ENCODE results near the gene COPB2.

COPB2 gene

DNA sequence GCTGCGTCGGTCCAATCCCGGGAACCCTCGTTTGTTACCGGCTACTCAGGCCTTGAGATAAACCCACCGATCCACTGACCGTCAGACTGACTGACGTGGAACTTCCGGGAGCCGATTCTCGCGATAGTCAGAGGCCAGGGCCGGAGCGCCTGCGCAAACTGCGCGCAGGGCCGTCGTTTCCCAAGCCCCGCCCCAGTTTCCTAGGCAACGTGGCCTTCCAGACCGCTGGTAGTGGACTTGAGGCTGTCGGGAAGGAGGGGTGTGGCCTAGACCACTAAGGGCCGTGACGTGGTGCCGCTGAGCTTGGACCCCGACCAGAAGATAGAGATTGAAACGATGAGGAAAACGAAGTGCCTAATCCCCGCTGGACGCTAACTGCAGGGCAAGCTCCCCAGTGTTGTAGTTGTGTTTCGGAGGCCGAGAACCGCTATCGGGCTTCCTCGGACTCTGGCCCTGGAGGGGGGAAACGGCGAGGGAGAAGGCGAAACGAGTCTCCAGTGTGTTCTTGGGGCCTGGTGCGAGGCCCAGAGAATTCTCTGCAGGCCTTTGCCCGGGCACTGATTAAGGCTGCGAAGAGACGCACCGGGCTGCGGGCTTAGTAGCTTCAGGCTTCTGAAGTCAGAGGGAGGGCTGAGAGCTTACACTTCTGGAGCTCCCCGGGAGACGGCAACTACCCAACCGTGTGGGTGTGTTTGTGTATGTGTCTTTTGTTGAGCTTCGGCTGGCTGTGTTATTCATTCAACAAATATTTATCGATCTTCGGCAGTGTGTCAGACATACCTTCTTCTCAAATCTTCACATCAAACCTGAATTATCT, at the start of gene COPB2:
TSS of gene COPB2 (minus strand) at position 96 of the 817 bp plus-strand sequence. CDS start 97 bp downstream, outside the sequence.
- Mint-ChIP-seq H3K9me3 (no peaks in the 10 kb centered on the region), H3K4me1 (peaks cover 25% of the 10 kb centered on the region), H3K27ac (peak within 1 kb of the TSS; percentile 95), H3K36me3 (no peaks in the 10 kb centered on the region), H3K27me3 (no peaks in the 10 kb centered on the region), H3K4me3 (peak within 1 kb of the TSS; percentile 88)
- ATAC-seq (ENCODE audit: low read depth), result peak; percentile 94
- DNase-seq (ENCODE audit: low spot score in 2 of 2), result peak; percentile 97 to 98

DNA sequence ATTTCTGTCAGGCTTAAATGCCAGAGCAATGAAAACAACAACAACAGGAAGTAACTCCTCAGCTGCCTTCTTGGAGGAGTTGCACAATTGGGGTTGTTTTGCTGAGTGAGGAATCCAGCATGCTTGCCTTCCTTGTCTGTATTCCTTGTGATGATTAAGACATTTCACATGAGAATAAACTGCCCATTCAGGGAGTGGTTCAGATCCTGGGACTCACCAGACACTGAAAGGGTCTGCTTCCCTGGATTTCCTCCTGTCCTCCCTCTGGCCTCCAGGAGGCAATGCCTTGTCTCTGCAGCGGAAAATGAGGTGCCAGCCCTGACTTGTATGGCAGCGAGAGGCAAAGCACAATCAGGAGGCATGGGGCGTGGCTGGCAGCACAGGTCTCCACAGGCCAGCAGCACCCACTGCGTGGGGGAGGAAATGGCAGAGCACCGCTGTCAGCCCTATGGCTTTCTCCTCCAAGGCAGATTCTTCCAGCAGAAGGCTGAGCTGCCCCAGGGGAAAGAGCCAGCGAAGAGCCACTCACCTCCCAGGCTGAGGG, 45.4 kb upstream of the COPB2 start:
- DNase-seq (ENCODE audit: low spot score in 2 of 2) (no peak), ATAC-seq (ENCODE audit: low read depth) (no peak)
- Mint-ChIP-seq H3K4me3 (no peak overlapping the region), H3K27ac (no peak overlapping the region), H3K9me3 (peaks cover 2% of the 10 kb centered on the region), H3K36me3 (peaks cover 19% of the 10 kb centered on the region), H3K27me3 (no peaks in the 10 kb centered on the region), H3K4me1 (no peaks in the 10 kb centered on the region)

DNA sequence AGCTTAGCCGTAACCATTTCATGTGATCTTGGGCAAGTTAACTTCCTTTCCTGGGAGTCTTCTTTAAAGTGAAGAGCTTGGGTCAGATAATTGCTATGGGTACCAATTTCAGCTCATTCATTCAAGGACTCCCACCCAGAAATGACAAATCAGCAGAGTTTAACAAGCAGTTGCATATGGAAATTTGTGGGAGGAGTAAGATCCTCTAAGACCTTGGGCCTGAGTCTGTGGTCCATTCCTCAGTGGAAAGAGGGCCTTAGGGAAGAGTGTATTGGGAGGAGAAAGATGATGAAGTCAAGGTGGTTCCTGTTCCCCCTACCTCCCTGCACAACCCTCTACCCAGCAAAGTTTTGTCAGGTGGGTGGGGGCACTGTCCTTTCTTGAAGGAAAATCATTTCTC, 44.8 kb upstream of the COPB2 start:
- no peak for ATAC-seq (ENCODE audit: low read depth)
- Mint-ChIP-seq H3K4me1 (no peaks in the 10 kb centered on the region), H3K4me3 (no peak overlapping the region), H3K9me3 (peaks cover 2% of the 10 kb centered on the region), H3K27ac (no peak overlapping the region), H3K36me3 (peaks cover 21% of the 10 kb centered on the region), H3K27me3 (no peaks in the 10 kb centered on the region)
- no peak for DNase-seq (ENCODE audit: low spot score in 2 of 2)

DNA sequence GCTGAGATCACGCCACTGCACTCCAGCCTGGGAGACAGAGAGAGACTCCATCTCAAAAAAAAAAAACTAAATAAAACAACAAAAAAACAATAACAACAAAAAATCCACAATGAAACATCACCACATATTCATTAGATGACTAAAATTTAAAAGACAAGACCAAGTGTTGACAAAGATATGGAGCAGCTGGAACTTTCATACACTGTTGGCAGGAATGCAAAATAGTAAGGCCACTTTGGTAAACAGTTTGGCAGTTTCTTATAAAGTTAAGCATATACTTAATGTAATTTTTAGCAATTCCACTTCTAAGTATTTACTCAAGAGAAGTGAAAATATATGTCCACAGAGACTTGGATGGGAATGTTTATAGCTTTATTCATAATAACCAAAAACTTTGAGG, 43.6 kb upstream of the COPB2 start:
- no peaks in the 10 kb centered on the region for H3K4me1 Mint-ChIP-seq
- no peak overlapping the region for H3K4me3 Mint-ChIP-seq
- H3K9me3 Mint-ChIP-seq, result peaks cover 2% of the 10 kb centered on the region
- no peak overlapping the region for H3K27ac Mint-ChIP-seq
- no peak for DNase-seq (ENCODE audit: low spot score in 2 of 2)
- no peak for ATAC-seq (ENCODE audit: low read depth)
- no peaks in the 10 kb centered on the region for H3K27me3 Mint-ChIP-seq
- H3K36me3 Mint-ChIP-seq, result peaks cover 21% of the 10 kb centered on the region

DNA sequence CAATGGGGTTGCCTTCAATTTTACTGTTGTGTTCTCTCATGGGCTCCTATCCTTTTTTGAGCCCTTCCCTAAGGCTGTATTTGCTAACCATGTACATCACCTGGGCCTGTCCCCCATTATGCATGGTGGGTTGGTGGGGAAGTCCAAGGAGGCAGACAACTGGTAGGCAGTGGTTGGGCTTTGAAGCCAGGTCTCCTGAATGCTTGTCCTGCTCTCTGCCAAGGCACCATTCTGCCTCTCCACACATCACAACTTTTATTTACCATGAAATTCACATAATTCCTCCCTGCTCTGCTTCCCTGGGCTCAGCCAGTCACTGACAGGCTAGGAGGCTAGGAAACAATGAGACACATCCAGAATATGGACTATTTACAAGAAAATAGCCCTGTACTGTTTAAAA, 41.0 kb upstream of the COPB2 start:
- Mint-ChIP-seq H3K36me3 (peaks cover 12% of the 10 kb centered on the region), H3K4me1 (peaks cover 4% of the 10 kb centered on the region), H3K4me3 (no peak overlapping the region), H3K9me3 (peaks cover 2% of the 10 kb centered on the region), H3K27me3 (no peaks in the 10 kb centered on the region), H3K27ac (no peak overlapping the region)
- ATAC-seq (ENCODE audit: low read depth) (no peak), DNase-seq (ENCODE audit: low spot score in 2 of 2) (no peak)

DNA sequence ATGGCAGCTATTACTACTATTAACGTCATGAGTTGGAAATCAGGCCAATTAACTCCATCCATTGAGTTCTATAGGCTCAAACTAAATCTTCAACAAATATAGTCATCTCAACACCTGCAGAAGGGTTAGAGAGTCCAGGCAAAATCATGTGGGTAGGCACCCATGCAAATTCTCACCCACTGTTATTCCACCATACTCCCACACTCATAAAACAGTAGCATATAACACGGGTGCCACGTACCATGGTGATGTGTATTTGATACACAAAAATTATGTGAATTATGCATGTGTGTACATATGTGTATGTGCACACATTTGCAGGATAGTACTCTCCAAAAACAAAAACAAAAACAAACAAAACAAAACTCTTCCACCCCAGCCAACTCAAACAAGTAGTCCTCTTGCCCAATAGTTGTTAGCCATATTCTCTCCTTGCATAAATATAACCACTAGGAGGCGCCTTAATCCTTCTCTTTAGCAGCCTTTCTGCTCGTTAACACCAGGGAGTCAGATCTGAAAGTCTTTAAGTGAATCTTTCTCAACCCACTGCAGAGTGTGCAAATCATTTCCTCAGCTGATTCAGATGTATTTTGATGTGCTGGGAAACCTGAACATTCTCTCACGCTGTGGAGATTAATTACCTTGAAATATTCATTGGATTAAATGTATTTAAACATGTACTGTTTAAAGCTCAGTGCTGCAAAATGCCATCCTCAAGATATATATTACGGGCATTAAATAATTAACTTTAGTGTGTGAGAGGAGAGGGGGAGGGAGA, 38.0 kb upstream of the COPB2 start:
- DNase-seq (ENCODE audit: low spot score in 2 of 2) (peak in 1 of 2 donors; percentile 18), ATAC-seq (ENCODE audit: low read depth) (no peak)
- peaks cover 2% of the 10 kb centered on the region for H3K9me3 Mint-ChIP-seq
- peaks cover 4% of the 10 kb centered on the region for H3K4me1 Mint-ChIP-seq
- peaks cover 24% of the 10 kb centered on the region for H3K36me3 Mint-ChIP-seq
- no peak overlapping the region for H3K27ac Mint-ChIP-seq
- no peaks in the 10 kb centered on the region for H3K27me3 Mint-ChIP-seq
- no peak overlapping the region for H3K4me3 Mint-ChIP-seq

DNA sequence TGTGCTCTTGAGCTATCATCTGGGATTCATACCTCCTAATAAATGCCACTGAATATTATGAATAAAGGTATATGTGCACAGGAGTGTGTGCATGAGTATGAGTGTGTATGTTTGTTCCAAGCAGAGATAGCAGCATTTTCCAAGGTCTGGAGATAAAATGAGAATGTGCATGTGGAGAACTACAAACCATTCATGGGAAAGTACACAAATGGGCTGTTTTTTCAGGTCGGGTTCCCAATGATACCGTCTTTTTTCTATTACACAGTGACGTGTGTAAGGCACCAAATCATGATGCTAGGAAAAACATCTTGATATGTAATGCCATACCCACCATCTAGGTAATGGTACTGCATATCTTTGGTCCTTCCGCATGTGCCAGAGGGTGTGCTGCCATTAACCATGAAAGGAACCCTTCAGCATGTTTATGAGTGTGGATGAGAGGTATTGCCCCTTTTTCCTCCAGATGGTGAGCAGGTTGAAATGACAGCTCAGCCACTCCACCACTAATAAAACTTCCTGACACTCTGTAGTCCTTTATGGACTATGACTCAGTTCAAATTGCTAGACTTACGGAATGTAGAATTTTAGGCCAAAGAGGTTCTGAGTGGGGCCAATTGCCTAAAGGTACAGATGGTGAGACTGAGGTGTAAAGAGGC, 36.4 kb upstream of the COPB2 start:
- Mint-ChIP-seq H3K36me3 (peaks cover 22% of the 10 kb centered on the region), H3K4me1 (peaks cover 4% of the 10 kb centered on the region), H3K9me3 (no peaks in the 10 kb centered on the region), H3K27ac (no peak overlapping the region), H3K27me3 (no peaks in the 10 kb centered on the region), H3K4me3 (no peak overlapping the region)
- ATAC-seq (ENCODE audit: low read depth) (no peak), DNase-seq (ENCODE audit: low spot score in 2 of 2) (no peak)

DNA sequence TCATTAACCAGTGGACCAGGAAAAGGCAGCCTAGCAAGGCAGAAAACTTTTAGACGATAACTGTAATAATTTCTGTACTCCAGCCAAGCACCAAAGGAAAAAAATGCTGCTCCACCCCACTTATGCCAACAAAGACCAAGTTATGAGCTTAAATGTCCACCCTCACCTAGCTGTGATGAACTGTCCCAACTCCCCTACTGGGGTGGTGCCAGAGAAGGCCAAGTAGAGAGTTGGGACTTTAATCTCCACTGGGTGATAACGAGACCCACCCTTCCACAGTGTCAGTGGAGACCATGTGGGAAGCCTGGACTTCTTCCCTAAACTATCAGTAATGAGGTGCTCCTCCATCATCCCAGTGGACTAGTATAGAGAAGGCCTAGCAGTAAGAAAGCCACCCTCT, 33.8 kb upstream of the COPB2 start:
- Mint-ChIP-seq H3K27me3 (no peaks in the 10 kb centered on the region), H3K4me1 (peaks cover 4% of the 10 kb centered on the region), H3K4me3 (no peak overlapping the region), H3K9me3 (no peaks in the 10 kb centered on the region), H3K36me3 (peaks cover 17% of the 10 kb centered on the region), H3K27ac (no peak overlapping the region)
- DNase-seq (ENCODE audit: low spot score in 2 of 2) (no peak), ATAC-seq (ENCODE audit: low read depth) (no peak)

DNA sequence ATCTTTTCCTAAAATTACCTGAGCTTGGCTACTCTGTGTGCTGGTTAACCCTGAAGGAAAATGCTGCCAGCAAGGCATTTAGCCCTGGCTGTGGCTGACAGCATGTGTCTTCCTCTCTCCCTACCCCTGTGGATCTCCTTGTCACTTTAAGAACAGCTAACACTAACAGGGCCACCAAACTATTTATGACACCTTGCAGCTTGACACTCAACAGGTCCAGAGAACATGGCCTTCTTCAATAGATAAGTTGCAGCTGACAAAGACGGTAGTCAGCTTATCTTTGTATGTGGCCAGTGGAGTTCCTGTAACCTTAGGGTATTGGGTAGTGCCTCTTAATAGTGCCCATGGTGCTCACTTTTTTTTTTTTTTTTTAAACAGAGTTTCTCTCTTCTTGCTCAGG, 32.0 kb upstream of the COPB2 start:
- Mint-ChIP-seq H3K4me3 (no peak overlapping the region), H3K4me1 (no peaks in the 10 kb centered on the region), H3K9me3 (peaks cover 9% of the 10 kb centered on the region), H3K27ac (no peak overlapping the region), H3K27me3 (no peaks in the 10 kb centered on the region), H3K36me3 (peaks cover 20% of the 10 kb centered on the region)
- no peak for ATAC-seq (ENCODE audit: low read depth)
- no peak for DNase-seq (ENCODE audit: low spot score in 2 of 2)

DNA sequence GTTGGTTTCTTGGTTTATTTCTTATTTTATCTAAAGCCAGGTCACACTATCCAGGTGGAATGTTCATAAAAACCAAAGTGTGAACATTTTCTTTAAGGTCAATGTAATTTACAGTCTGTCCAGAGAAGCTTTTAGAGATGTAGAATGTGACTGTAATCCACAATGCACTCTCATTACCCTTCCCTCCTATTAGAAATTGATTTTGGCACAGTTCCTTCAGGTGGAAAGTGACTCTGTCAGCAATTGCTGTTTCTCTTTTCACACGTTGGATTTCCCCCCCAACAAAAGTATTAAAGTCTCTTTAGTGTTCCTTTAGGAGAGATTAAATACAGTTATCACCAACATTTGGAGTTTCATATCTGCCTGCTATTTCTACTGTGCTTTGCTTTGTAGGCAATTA, 31.6 kb upstream of the COPB2 start:
- DNase-seq (ENCODE audit: low spot score in 2 of 2) (no peak), ATAC-seq (ENCODE audit: low read depth) (no peak)
- H3K27ac Mint-ChIP-seq, result no peak overlapping the region
- H3K4me1 Mint-ChIP-seq, result no peaks in the 10 kb centered on the region
- no peaks in the 10 kb centered on the region for H3K27me3 Mint-ChIP-seq
- H3K4me3 Mint-ChIP-seq, result no peak overlapping the region
- H3K36me3 Mint-ChIP-seq, result peaks cover 22% of the 10 kb centered on the region
- peaks cover 12% of the 10 kb centered on the region for H3K9me3 Mint-ChIP-seq

DNA sequence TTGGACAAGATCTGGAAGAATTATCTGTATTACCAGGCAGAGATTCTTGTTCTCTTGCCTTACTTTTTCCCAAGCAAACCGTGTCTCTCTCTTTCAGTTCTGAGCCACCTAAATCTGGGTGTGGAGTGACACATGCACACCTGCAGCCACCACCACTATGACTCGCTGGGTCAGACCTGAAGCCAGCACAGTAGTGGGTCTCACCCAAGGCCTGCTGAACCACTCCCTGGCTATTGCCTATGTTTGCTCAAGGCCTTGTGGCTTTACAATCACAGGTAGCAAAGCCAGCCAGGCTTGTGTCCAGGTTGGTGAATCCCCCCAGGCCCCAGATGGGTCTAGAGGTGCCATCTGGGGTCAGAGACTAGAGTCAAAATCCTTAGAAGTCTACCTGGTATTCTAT, 28.7 kb upstream of the COPB2 start:
- ATAC-seq (ENCODE audit: low read depth) (no peak), DNase-seq (ENCODE audit: low spot score in 2 of 2) (no peak)
- H3K9me3 Mint-ChIP-seq, result peaks cover 31% of the 10 kb centered on the region
- peaks cover 27% of the 10 kb centered on the region for H3K36me3 Mint-ChIP-seq
- no peaks in the 10 kb centered on the region for H3K27me3 Mint-ChIP-seq
- H3K27ac Mint-ChIP-seq, result no peak overlapping the region
- no peak overlapping the region for H3K4me3 Mint-ChIP-seq
- H3K4me1 Mint-ChIP-seq, result no peaks in the 10 kb centered on the region

DNA sequence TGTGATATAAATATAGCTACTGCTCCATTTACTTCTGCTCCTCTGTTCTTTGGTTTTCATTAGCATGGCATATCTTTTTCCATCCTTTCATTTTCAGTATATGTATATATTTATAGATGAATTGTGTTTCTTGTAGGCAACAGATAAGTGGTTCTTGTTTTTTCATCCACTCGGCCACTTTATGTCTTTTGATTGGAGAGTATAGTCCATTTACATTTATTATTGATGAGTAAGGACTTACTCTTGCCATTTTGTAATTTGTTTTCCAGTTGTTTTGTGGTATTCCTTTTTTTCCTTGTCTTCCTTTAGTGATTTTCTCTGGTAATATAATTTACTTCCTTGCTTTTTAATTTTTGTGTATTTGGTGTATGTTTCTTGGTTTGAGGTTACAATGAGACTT, 26.8 kb upstream of the COPB2 start:
- Mint-ChIP-seq H3K9me3 (peaks cover 42% of the 10 kb centered on the region), H3K27me3 (no peaks in the 10 kb centered on the region), H3K27ac (no peak overlapping the region), H3K4me1 (no peaks in the 10 kb centered on the region), H3K36me3 (peaks cover 25% of the 10 kb centered on the region), H3K4me3 (no peak overlapping the region)
- DNase-seq (ENCODE audit: low spot score in 2 of 2) (no peak), ATAC-seq (ENCODE audit: low read depth) (no peak)

DNA sequence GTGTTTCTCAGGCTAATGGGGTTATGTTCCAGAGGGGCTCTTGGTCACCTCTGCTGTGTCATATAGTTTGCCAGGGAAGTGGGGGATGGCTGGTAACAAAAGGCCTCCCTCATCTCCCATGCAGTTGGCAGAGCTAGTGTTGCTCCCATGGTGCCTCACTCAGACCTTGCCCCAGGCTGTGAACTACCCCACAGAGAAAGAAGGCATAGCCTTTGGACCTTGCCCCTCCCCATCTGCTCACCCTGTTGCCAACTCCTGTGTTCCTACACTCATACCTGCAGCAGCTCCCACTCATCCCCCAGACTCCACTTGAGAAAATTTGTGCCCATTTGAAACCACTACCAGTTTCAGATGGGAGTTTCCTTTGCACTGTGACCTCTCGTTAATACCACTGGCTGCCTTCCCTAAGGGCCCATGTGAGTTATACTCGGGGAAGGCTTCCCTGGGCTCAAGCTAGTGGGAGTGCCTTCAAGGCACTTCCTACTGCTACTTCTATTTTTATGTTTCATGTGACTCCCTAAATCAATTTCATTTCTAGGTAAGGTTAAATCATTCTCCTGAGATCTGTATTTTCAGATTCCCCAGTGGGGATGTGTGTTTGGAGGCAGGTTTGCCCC, 25.3 kb upstream of the COPB2 start:
- no peak for ATAC-seq (ENCODE audit: low read depth)
- no peaks in the 10 kb centered on the region for H3K4me1 Mint-ChIP-seq

More for the DNA sequence above, 25.3 kb upstream of the COPB2 start:
- Mint-ChIP-seq H3K36me3 (peaks cover 25% of the 10 kb centered on the region), H3K4me3 (no peak overlapping the region), H3K27ac (no peak overlapping the region), H3K9me3 (peaks cover 42% of the 10 kb centered on the region), H3K27me3 (no peaks in the 10 kb centered on the region)
- DNase-seq (ENCODE audit: low spot score in 2 of 2), result no peak

Data from memory B cell (primary cell).